ENCODE results near the gene TBC1D1. TPM values are rescaled to one million over a fixed set of nuclear protein-coding genes. Genes with fewer than 3 reads are reported as not detected.

TBC1D1 gene
- total RNA-seq, 1 donor from 2014 or later: 58.5 TPM

GRCh38 chr4:38178392-38178995 is 287.6 kb downstream of the TBC1D1 start:
- Mint-ChIP-seq H3K27me3 (ENCODE audit: low read depth) (peaks cover 26% of the 10 kb centered on the region), H3K9me3 (no peaks in the 10 kb centered on the region), H3K36me3 (ENCODE audit: low read depth) (no peaks in the 10 kb centered on the region), H3K27ac (no peak overlapping the region), H3K4me3 (ENCODE audit: low read depth) (no peak overlapping the region), H3K4me1 (ENCODE audit: low read depth) (peaks cover 23% of the 10 kb centered on the region)
- DNase-seq (ENCODE audit: low spot score): no peak
- intact Hi-C loops (cut with micrococcal nuclease): loop anchor here (2.0 to 10.0 kb wide), 4 partner anchors 116 to 686 kb away; partner anchors contain the start of gene FAM114A1

GRCh38 chr4:38179690-38180377 is 288.9 kb downstream of the TBC1D1 start:
- peaks cover 25% of the 10 kb centered on the region for H3K27me3 Mint-ChIP-seq (ENCODE audit: low read depth)
- no peak overlapping the region for H3K4me3 Mint-ChIP-seq (ENCODE audit: low read depth)
- H3K27ac Mint-ChIP-seq: no peak overlapping the region
- peak; percentile 59 for DNase-seq (ENCODE audit: low spot score)
- intact Hi-C loops (cut with micrococcal nuclease): loop anchor here (1.0 to 10.0 kb wide), 6 partner anchors 117 to 685 kb away; partner anchors contain the start of gene FAM114A1
- H3K4me1 Mint-ChIP-seq (ENCODE audit: low read depth): peaks cover 23% of the 10 kb centered on the region
- no peaks in the 10 kb centered on the region for H3K9me3 Mint-ChIP-seq
- no peaks in the 10 kb centered on the region for H3K36me3 Mint-ChIP-seq (ENCODE audit: low read depth)

- H3K27ac Mint-ChIP-seq: no peak overlapping the region
- H3K27me3 Mint-ChIP-seq (ENCODE audit: low read depth): peaks cover 23% of the 10 kb centered on the region
- H3K9me3 Mint-ChIP-seq: no peaks in the 10 kb centered on the region
- no peak overlapping the region for H3K4me3 Mint-ChIP-seq (ENCODE audit: low read depth)
- H3K4me1 Mint-ChIP-seq (ENCODE audit: low read depth): peaks cover 20% of the 10 kb centered on the region
- intact Hi-C loops (cut with micrococcal nuclease): no loop called here
- no peak for DNase-seq (ENCODE audit: low spot score)
- H3K36me3 Mint-ChIP-seq (ENCODE audit: low read depth): no peaks in the 10 kb centered on the region
Measured at GRCh38 chr4:38180456-38180855, 289.6 kb downstream of the TBC1D1 start.

GRCh38 chr4:38181286-38181685 is 290.4 kb downstream of the TBC1D1 start:
- peaks cover 24% of the 10 kb centered on the region for H3K27me3 Mint-ChIP-seq (ENCODE audit: low read depth)
- no peak overlapping the region for H3K27ac Mint-ChIP-seq
- intact Hi-C loops (cut with micrococcal nuclease): no loop called here
- peaks cover 17% of the 10 kb centered on the region for H3K4me1 Mint-ChIP-seq (ENCODE audit: low read depth)
- no peak for DNase-seq (ENCODE audit: low spot score)
- no peaks in the 10 kb centered on the region for H3K36me3 Mint-ChIP-seq (ENCODE audit: low read depth)
- H3K9me3 Mint-ChIP-seq: no peaks in the 10 kb centered on the region
- H3K4me3 Mint-ChIP-seq (ENCODE audit: low read depth): no peak overlapping the region

- intact Hi-C loops (cut with micrococcal nuclease): no loop called here
- no peak overlapping the region for H3K27ac Mint-ChIP-seq
- DNase-seq (ENCODE audit: low spot score): no peak
- H3K9me3 Mint-ChIP-seq: no peaks in the 10 kb centered on the region
- H3K36me3 Mint-ChIP-seq (ENCODE audit: low read depth): no peaks in the 10 kb centered on the region
- peaks cover 25% of the 10 kb centered on the region for H3K27me3 Mint-ChIP-seq (ENCODE audit: low read depth)
- no peak overlapping the region for H3K4me3 Mint-ChIP-seq (ENCODE audit: low read depth)
- peaks cover 10% of the 10 kb centered on the region for H3K4me1 Mint-ChIP-seq (ENCODE audit: low read depth)
Measured at GRCh38 chr4:38182334-38182998, 291.6 kb downstream of the TBC1D1 start.

GRCh38 chr4:38184404-38184803 is 293.5 kb downstream of the TBC1D1 start:
- intact Hi-C loops (cut with micrococcal nuclease): no loop called here
- no peaks in the 10 kb centered on the region for H3K9me3 Mint-ChIP-seq
- peaks cover 17% of the 10 kb centered on the region for H3K27me3 Mint-ChIP-seq (ENCODE audit: low read depth)
- no peaks in the 10 kb centered on the region for H3K4me1 Mint-ChIP-seq (ENCODE audit: low read depth)
- H3K36me3 Mint-ChIP-seq (ENCODE audit: low read depth): no peaks in the 10 kb centered on the region
- H3K27ac Mint-ChIP-seq: no peak overlapping the region
- no peak for DNase-seq (ENCODE audit: low spot score)
- H3K4me3 Mint-ChIP-seq (ENCODE audit: low read depth): no peak overlapping the region

- intact Hi-C loops (cut with micrococcal nuclease): no loop called here
Measured at GRCh38 chr4:38185406-38186144, 294.7 kb downstream of the TBC1D1 start.

GRCh38 chr4:38188136-38188535 is 297.3 kb downstream of the TBC1D1 start:
- intact Hi-C loops (cut with micrococcal nuclease): no loop called here
- H3K36me3 Mint-ChIP-seq (ENCODE audit: low read depth): no peaks in the 10 kb centered on the region

More at GRCh38 chr4:38185406-38186144, 294.7 kb downstream of the TBC1D1 start:
- no peak for DNase-seq (ENCODE audit: low spot score)
- H3K9me3 Mint-ChIP-seq: no peaks in the 10 kb centered on the region
- H3K36me3 Mint-ChIP-seq (ENCODE audit: low read depth): no peaks in the 10 kb centered on the region
- H3K27ac Mint-ChIP-seq: no peak overlapping the region
- H3K4me1 Mint-ChIP-seq (ENCODE audit: low read depth): no peaks in the 10 kb centered on the region
- H3K4me3 Mint-ChIP-seq (ENCODE audit: low read depth): no peak overlapping the region
- peaks cover 18% of the 10 kb centered on the region for H3K27me3 Mint-ChIP-seq (ENCODE audit: low read depth)

GRCh38 chr4:38188631-38189101 is 297.8 kb downstream of the TBC1D1 start:
- DNase-seq (ENCODE audit: low spot score): no peak
- Mint-ChIP-seq H3K9me3 (no peaks in the 10 kb centered on the region), H3K4me1 (ENCODE audit: low read depth) (no peaks in the 10 kb centered on the region), H3K27ac (no peak overlapping the region), H3K4me3 (ENCODE audit: low read depth) (no peak overlapping the region), H3K36me3 (ENCODE audit: low read depth) (no peaks in the 10 kb centered on the region), H3K27me3 (ENCODE audit: low read depth) (peaks cover 24% of the 10 kb centered on the region)
- intact Hi-C loops (cut with micrococcal nuclease): no loop called here

More at GRCh38 chr4:38188136-38188535, 297.3 kb downstream of the TBC1D1 start:
- Mint-ChIP-seq H3K4me3 (ENCODE audit: low read depth) (no peak overlapping the region), H3K9me3 (no peaks in the 10 kb centered on the region), H3K27ac (no peak overlapping the region), H3K4me1 (ENCODE audit: low read depth) (no peaks in the 10 kb centered on the region), H3K27me3 (ENCODE audit: low read depth) (peaks cover 25% of the 10 kb centered on the region)
- no peak for DNase-seq (ENCODE audit: low spot score)

Other genes with a start within 250 kb of the TBC1D1 start
- 19.3 and 22.2 TPM in 2 replicates for gene RELL1, start 204.7 kb upstream of the TBC1D1 start, total RNA-seq
- 49.3 and 52.5 TPM in 2 replicates for gene PGM2, start 64.4 kb upstream of the TBC1D1 start, total RNA-seq
- gene PTTG2, start 69.3 kb downstream of the TBC1D1 start, total RNA-seq: not detected in 2 replicates